Karpas-422 (cell line): ENCODE data around the gene MUC6. TPM values are rescaled to one million over a fixed set of nuclear protein-coding genes. Genes with fewer than 3 reads are reported as not detected.

Experiments used
- DNase-seq: peaks from one replicate; pipeline ENCODE4 v3.0.0-alpha.2; 2015
- H2AFZ ChIP-seq: fragments of 200-600 bp; sonication (generic); 2 replicates; pipeline ENCODE4 v1.6.1; 2014; ENCODE audit warnings: antibody characterized with exemption, low read length, mixed read lengths
- H3K27ac ChIP-seq: fragments of 200-600 bp; sonication (generic); 2 replicates; pipeline ENCODE4 v1.5.1; 2014; ENCODE audit warnings: mild to moderate bottlenecking, low read length, moderate library complexity
- H3K27me3 ChIP-seq: fragments of 200-600 bp; sonication (generic); 2 replicates; pipeline ENCODE4 v1.6.1; 2014; ENCODE audit warnings: low read length, mixed read lengths
- H3K36me3 ChIP-seq: fragments of 200-600 bp; sonication (generic); 2 replicates; pipeline ENCODE4 v1.6.1; 2014; ENCODE audit warnings: low read length, mixed read lengths; ENCODE audit not compliant: insufficient read depth
- H3K4me1 ChIP-seq: fragments of 200-600 bp; sonication (generic); 2 replicates; pipeline ENCODE4 v1.6.1; 2014; ENCODE audit warnings: mild to moderate bottlenecking, low read length, mixed read lengths
- H3K4me2 ChIP-seq: fragments of 200-600 bp; sonication (generic); 2 replicates; pipeline ENCODE4 v1.6.1; 2014; ENCODE audit warnings: low read length, low read depth, mild to moderate bottlenecking; ENCODE audit not compliant: poor library complexity, severe bottlenecking
- H3K4me3 ChIP-seq: fragments of 200-600 bp; sonication (generic); 2 replicates; pipeline ENCODE4 v1.5.1; 2014; ENCODE audit warnings: mild to moderate bottlenecking, antibody characterized with exemption, low read length, mixed read lengths
- H3K79me2 ChIP-seq: fragments of 200-600 bp; sonication (generic); 2 replicates; pipeline ENCODE4 v1.6.1; 2014; ENCODE audit warnings: mild to moderate bottlenecking, low read length, mixed read lengths
- H3K9ac ChIP-seq: fragments of 200-600 bp; sonication (generic); 2 replicates; pipeline ENCODE4 v1.6.0; 2014; ENCODE audit warnings: low read length
- H3K9me2 ChIP-seq: fragments of 200-600 bp; sonication (generic), shearing (Covaris generic); replicated peaks from 2 replicates; pipeline ENCODE4 v1.6.0; 2014; ENCODE audit warnings: mild to moderate bottlenecking, low read length, moderate library complexity; ENCODE audit not compliant: insufficient read depth
- H3K9me3 ChIP-seq: fragments of 300-700, 200-600 bp; sonication (generic); 2 replicates; pipeline ENCODE4 v1.6.1; 2014; ENCODE audit warnings: low read length, mixed read lengths
- H4K20me1 ChIP-seq: fragments of 200-600 bp; sonication (generic); 2 replicates; pipeline ENCODE4 v1.6.1; 2014; ENCODE audit warnings: mild to moderate bottlenecking, antibody characterized with exemption, low read length, low read depth; ENCODE audit not compliant: insufficient read depth
- total RNA-seq: library from RNA; depleted of rRNA; stranded (reverse); fragments of >200 nt; shearing (Covaris generic); gene quantifications from 2 replicates; pipeline ENCODE4 v1.2.3, GENCODE V29; 2014; ENCODE audit warnings: low replicate concordance

The MUC6 gene
- total RNA-seq, 1 experiment from 2014 or later: not detected

GRCh38 chr11:1049911-1050580, 13.5 kb upstream of the MUC6 start:
- Histone ChIP-seq H3K9me3 (no peaks in the 10 kb centered on the region), H3K4me2 (no peak overlapping the region), H3K36me3 (no peaks in the 10 kb centered on the region), H3K27ac (no peak overlapping the region), H4K20me1 (no peaks in the 10 kb centered on the region), H3K4me1 (no peaks in the 10 kb centered on the region), H3K9me2 (no peaks in the 10 kb centered on the region), H2AFZ (no peak overlapping the region), H3K9ac (no peak overlapping the region), H3K79me2 (no peaks in the 10 kb centered on the region), H3K4me3 (no peak overlapping the region), H3K27me3 (no peaks in the 10 kb centered on the region)
- DNase-seq: no peak

GRCh38 chr11:1049431-1049891, 12.9 kb upstream of the MUC6 start:
- Histone ChIP-seq H3K4me2 (no peak overlapping the region), H2AFZ (no peak overlapping the region), H3K9ac (no peak overlapping the region), H3K4me3 (no peak overlapping the region), H3K9me2 (no peaks in the 10 kb centered on the region), H3K9me3 (no peaks in the 10 kb centered on the region), H3K27ac (no peak overlapping the region), H3K27me3 (no peaks in the 10 kb centered on the region), H4K20me1 (no peaks in the 10 kb centered on the region), H3K79me2 (no peaks in the 10 kb centered on the region), H3K4me1 (no peaks in the 10 kb centered on the region), H3K36me3 (no peaks in the 10 kb centered on the region)
- no peak for DNase-seq

- Histone ChIP-seq H2AFZ (no peak overlapping the region), H3K36me3 (no peaks in the 10 kb centered on the region), H3K9me3 (no peaks in the 10 kb centered on the region), H3K79me2 (no peaks in the 10 kb centered on the region), H3K27me3 (no peaks in the 10 kb centered on the region), H3K4me3 (no peak overlapping the region), H3K27ac (no peak overlapping the region), H3K4me1 (no peaks in the 10 kb centered on the region), H3K9ac (no peak overlapping the region), H3K9me2 (no peaks in the 10 kb centered on the region), H3K4me2 (no peak overlapping the region), H4K20me1 (no peaks in the 10 kb centered on the region)
- no peak for DNase-seq
These were observed 12.5 kb upstream of the MUC6 start for GRCh38 chr11:1049071-1049405.

- Histone ChIP-seq H3K4me2 (no peak overlapping the region), H3K4me3 (no peak overlapping the region), H3K79me2 (no peaks in the 10 kb centered on the region), H3K9me2 (no peaks in the 10 kb centered on the region), H3K36me3 (no peaks in the 10 kb centered on the region), H3K9ac (no peak overlapping the region), H3K27me3 (no peaks in the 10 kb centered on the region), H3K9me3 (no peaks in the 10 kb centered on the region), H2AFZ (no peak overlapping the region), H3K27ac (no peak overlapping the region), H4K20me1 (no peaks in the 10 kb centered on the region), H3K4me1 (no peaks in the 10 kb centered on the region)
- no peak for DNase-seq
These were observed 12.0 kb upstream of the MUC6 start for GRCh38 chr11:1048375-1049070.

DNA sequence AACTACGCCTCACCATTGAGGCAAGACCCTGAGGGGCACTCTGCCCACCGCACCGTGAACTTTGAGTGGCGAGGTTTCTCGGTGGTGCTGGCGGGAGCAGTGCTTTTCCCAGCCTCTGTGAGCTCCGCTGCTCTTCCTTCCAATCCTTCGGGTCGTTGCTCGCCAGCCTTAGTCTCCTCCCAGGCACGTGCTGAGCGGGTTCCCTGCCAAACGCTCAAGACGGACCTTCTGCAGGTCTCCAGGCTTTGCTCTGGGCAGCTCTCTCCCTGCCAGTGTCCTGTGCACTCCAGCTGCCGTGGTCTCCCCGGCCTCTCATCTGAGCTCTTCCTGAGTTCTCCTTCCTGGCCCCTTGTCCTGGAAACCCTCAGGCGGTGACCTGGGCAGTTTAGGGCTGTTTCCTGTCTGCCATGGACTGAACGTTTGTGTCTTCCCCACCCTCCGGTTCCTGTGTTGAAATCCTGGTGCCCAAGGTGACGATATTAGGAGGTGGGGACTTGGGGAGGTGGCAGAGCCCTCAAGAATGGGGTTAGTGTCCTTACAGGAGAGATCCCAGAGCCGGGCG, 11.2 kb upstream of the MUC6 start:
- Histone ChIP-seq H3K36me3 (no peaks in the 10 kb centered on the region), H3K79me2 (no peaks in the 10 kb centered on the region), H3K4me3 (no peak overlapping the region), H3K9me3 (no peaks in the 10 kb centered on the region), H4K20me1 (no peaks in the 10 kb centered on the region), H3K9me2 (no peaks in the 10 kb centered on the region), H3K9ac (no peak overlapping the region), H3K27ac (no peak overlapping the region), H2AFZ (no peak overlapping the region), H3K27me3 (no peaks in the 10 kb centered on the region), H3K4me2 (no peak overlapping the region), H3K4me1 (no peaks in the 10 kb centered on the region)
- no peak for DNase-seq

GRCh38 chr11:1044160-1044559, 7.6 kb upstream of the MUC6 start:
- no peaks in the 10 kb centered on the region for H3K79me2 ChIP-seq
- H3K4me3 ChIP-seq: no peak overlapping the region
- H2AFZ ChIP-seq: no peak overlapping the region
- H3K27ac ChIP-seq: no peak overlapping the region
- no peaks in the 10 kb centered on the region for H4K20me1 ChIP-seq
- no peaks in the 10 kb centered on the region for H3K9me2 ChIP-seq
- peak; percentile 38 for DNase-seq
- H3K36me3 ChIP-seq: no peaks in the 10 kb centered on the region
- H3K4me2 ChIP-seq: no peak overlapping the region
- no peaks in the 10 kb centered on the region for H3K9me3 ChIP-seq
- no peak overlapping the region for H3K9ac ChIP-seq
- H3K27me3 ChIP-seq: no peaks in the 10 kb centered on the region
- H3K4me1 ChIP-seq: no peaks in the 10 kb centered on the region

GRCh38 chr11:1043563-1044096, 7.1 kb upstream of the MUC6 start:
- no peak for DNase-seq
- Histone ChIP-seq H3K9me2 (no peaks in the 10 kb centered on the region), H3K9me3 (no peaks in the 10 kb centered on the region), H2AFZ (no peak overlapping the region), H3K36me3 (no peaks in the 10 kb centered on the region), H3K27me3 (no peaks in the 10 kb centered on the region), H3K27ac (no peak overlapping the region), H3K9ac (no peak overlapping the region), H4K20me1 (no peaks in the 10 kb centered on the region), H3K4me1 (no peaks in the 10 kb centered on the region), H3K79me2 (no peaks in the 10 kb centered on the region), H3K4me2 (no peak overlapping the region), H3K4me3 (no peak overlapping the region)
